Panc1 (cell line): ENCODE data around the gene FGF14. TPM values are rescaled to one million over a fixed set of nuclear protein-coding genes. Genes with fewer than 3 reads are reported as not detected.

Experiments
- ATAC-seq: fragments of 200-7000 bp; cut with Tn5 transposase; 2 replicates; pipeline ENCODE4 v1.9.1; 2020; ENCODE audit warnings: mild to moderate bottlenecking, moderate library complexity
- BruUV-seq: library from RNA; stranded (reverse); fragments of 400-500 nt; replicated peaks from 2 replicates; lab custom pipeline; 2021; lab: Mats Ljungman, UMichigan
- CTCF ChIA-PET: fragments of 300-600 bp; sonication (Branson Sonifier 250); formaldehyde crosslinking; loops from one replicate; lab custom pipeline; 2022; ENCODE audit warnings: antibody characterized with exemption; lab: Charles Lee
- POLR2A ChIA-PET: fragments of 300-600 bp; sonication (Branson Sonifier 250); formaldehyde crosslinking; loops from one replicate; lab custom pipeline; 2022; ENCODE audit warnings: antibody characterized with exemption; lab: Charles Lee
- DNase-seq: peaks from one replicate; pipeline ENCODE4 v3.0.0-alpha.2; 2010; ENCODE audit warnings: low read depth, low spot score
- H3K27ac ChIP-seq: 2 replicates; pipeline ENCODE4 v1.5.1; 2011; ENCODE audit warnings: mild to moderate bottlenecking, low read length, inconsistent platforms
- H3K27me3 ChIP-seq: fragments of 200-500 bp; sonication (Bioruptor generic); 2 replicates; pipeline ENCODE4 v1.6.0; 2014; ENCODE audit warnings: low read length, inconsistent platforms; ENCODE audit not compliant: control insufficient read depth, insufficient read depth
- H3K36me3 ChIP-seq: fragments of 200-500 bp; sonication (Bioruptor generic); 2 replicates; pipeline ENCODE4 v1.5.1; 2014; ENCODE audit warnings: inconsistent platforms, mild to moderate bottlenecking, low read length, moderate library complexity; ENCODE audit not compliant: control insufficient read depth, insufficient read depth
- H3K4me1 ChIP-seq: 2 replicates; pipeline ENCODE4 v1.5.1; 2011; ENCODE audit warnings: inconsistent platforms, mild to moderate bottlenecking, low read length, moderate library complexity; ENCODE audit not compliant: control insufficient read depth, insufficient read depth
- H3K4me3 ChIP-seq, 2 experiments: 2 replicates each; pipeline ENCODE4 v1.5.1; 2011 to 2012; ENCODE audit warnings: low read depth in 2 of 2, low read length in 2 of 2, mild to moderate bottlenecking in 2 of 2, inconsistent platforms in 1 of 2, moderate library complexity in 1 of 2
- H3K9me3 ChIP-seq: fragments of 200-500 bp; sonication (Bioruptor generic); 2 replicates; pipeline ENCODE4 v1.5.1; 2014; ENCODE audit warnings: low read depth, mild to moderate bottlenecking, inconsistent platforms, low read length, moderate library complexity; ENCODE audit not compliant: control insufficient read depth, insufficient read depth
- POLR2AphosphoS5 ChIP-seq: IDR thresholded peaks from 2 replicates; pipeline ENCODE4 v1.6.1; 2012; ENCODE audit warnings: mild to moderate bottlenecking, low read depth, low read length, moderate library complexity
- SIN3A ChIP-seq: IDR thresholded peaks from 2 replicates; pipeline ENCODE4 v1.6.1; 2012; ENCODE audit warnings: low read depth, mild to moderate bottlenecking, low read length, moderate library complexity, borderline replicate concordance; ENCODE audit not compliant: insufficient read depth
- TCF7L2 ChIP-seq: IDR thresholded peaks from 2 replicates; pipeline ENCODE4 v1.6.1; 2011; ENCODE audit warnings: mild to moderate bottlenecking, low read depth, low read length, inconsistent platforms
- in situ Hi-C: cut with HindIII; loops from 2 replicates; pipeline ENCODE4 v1.10.0; 2016; ENCODE audit warnings: low sequenced_read_pairs, low pct_unique_long_range_greater_than_20kb
- intact Hi-C: fragments of 100-400 bp; cut with micrococcal nuclease; formaldehyde crosslinking; loops from one replicate; pipeline ENCODE4 v1.10.0; 2022; ENCODE audit not compliant: unreplicated experiment
- total RNA-seq: library from RNA; stranded (reverse); gene quantifications from one replicate; pipeline ENCODE4 v1.2.1, GENCODE V29; 2021; ENCODE audit not compliant: unreplicated experiment
- TF ChIP-seq, protein P1 (sequence below): fragments of 450-650 bp; IDR thresholded peaks from 2 replicates; pipeline ENCODE4 v1.5.1; 2017; ENCODE audit warnings: mild to moderate bottlenecking
- TF ChIP-seq, protein P2 (sequence below), 2 experiments: IDR thresholded peaks; 2 replicates each; pipeline ENCODE4 v1.6.1; 2011 to 2012; ENCODE audit warnings: low read depth in 2 of 2, control low read depth in 1 of 2, low read length in 1 of 2, mild to moderate bottlenecking in 1 of 2, moderate library complexity in 1 of 2; ENCODE audit not compliant: insufficient read depth in 1 of 2

FGF14 gene
- total RNA-seq, 1 experiment from 2014 or later, result 0.03 TPM

DNA sequence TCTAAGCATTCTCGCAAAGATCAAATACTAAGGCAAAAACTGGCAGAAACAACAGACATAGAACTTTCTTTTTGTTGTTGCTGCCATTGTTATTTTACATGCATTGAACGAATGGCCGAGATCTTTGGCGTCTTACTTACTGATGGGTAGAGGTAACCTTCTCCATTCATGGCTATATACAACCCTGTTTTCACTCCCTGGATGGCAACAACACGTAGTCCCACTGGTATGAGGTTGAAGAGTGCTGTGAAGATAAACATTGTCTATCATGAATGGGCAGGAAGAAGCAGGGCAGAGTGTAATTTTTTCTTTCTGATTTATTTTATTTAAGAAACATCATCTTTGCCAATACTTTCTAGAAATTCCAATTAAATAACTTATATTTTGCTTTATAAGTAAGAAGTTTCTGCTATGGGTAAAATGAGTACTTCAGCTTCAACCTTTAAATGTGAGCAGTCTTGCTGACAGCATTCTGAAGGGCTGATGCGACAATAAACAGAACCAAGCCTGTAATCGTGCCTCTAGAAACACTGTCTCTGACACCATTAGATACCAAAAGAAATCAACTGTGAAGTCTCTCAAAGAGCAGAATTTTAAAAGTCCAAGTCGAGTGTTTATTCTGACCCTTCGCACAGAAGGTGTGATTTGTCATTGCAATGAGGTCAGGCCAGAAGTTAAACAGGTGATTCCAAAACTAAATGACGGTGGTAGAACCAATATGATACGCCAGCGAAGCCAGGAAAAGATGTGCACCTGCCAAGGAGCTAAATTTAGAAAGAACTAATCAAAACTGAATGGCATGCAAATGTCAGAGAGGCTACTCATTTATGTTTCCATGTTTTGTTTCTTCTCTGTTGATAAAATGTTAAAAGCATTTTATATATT, 533.0 kb downstream of the FGF14 start:
- no peak overlapping the region for H3K4me3 ChIP-seq
- H3K27me3 ChIP-seq, result no peaks in the 10 kb centered on the region
- H3K36me3 ChIP-seq, result no peaks in the 10 kb centered on the region
- H3K4me1 ChIP-seq, result no peaks in the 10 kb centered on the region
- ChIA-PET CTCF (no interaction called here), POLR2A (no interaction called here)
- in situ Hi-C loops, result no loop called here
- no peaks in the 10 kb centered on the region for H3K9me3 ChIP-seq
- ATAC-seq, result no peak
- BruUV-seq, result no TSS peak
- H3K27ac ChIP-seq, result no peak overlapping the region
- intact Hi-C loops, result no loop called here
- DNase-seq, result no peak
- no peak for TF ChIP-seq SIN3A
- TF ChIP-seq, protein P1, sequence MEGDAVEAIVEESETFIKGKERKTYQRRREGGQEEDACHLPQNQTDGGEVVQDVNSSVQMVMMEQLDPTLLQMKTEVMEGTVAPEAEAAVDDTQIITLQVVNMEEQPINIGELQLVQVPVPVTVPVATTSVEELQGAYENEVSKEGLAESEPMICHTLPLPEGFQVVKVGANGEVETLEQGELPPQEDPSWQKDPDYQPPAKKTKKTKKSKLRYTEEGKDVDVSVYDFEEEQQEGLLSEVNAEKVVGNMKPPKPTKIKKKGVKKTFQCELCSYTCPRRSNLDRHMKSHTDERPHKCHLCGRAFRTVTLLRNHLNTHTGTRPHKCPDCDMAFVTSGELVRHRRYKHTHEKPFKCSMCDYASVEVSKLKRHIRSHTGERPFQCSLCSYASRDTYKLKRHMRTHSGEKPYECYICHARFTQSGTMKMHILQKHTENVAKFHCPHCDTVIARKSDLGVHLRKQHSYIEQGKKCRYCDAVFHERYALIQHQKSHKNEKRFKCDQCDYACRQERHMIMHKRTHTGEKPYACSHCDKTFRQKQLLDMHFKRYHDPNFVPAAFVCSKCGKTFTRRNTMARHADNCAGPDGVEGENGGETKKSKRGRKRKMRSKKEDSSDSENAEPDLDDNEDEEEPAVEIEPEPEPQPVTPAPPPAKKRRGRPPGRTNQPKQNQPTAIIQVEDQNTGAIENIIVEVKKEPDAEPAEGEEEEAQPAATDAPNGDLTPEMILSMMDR, result no peak
- no peak for TF ChIP-seq POLR2AphosphoS5
- TF ChIP-seq, protein P2, sequence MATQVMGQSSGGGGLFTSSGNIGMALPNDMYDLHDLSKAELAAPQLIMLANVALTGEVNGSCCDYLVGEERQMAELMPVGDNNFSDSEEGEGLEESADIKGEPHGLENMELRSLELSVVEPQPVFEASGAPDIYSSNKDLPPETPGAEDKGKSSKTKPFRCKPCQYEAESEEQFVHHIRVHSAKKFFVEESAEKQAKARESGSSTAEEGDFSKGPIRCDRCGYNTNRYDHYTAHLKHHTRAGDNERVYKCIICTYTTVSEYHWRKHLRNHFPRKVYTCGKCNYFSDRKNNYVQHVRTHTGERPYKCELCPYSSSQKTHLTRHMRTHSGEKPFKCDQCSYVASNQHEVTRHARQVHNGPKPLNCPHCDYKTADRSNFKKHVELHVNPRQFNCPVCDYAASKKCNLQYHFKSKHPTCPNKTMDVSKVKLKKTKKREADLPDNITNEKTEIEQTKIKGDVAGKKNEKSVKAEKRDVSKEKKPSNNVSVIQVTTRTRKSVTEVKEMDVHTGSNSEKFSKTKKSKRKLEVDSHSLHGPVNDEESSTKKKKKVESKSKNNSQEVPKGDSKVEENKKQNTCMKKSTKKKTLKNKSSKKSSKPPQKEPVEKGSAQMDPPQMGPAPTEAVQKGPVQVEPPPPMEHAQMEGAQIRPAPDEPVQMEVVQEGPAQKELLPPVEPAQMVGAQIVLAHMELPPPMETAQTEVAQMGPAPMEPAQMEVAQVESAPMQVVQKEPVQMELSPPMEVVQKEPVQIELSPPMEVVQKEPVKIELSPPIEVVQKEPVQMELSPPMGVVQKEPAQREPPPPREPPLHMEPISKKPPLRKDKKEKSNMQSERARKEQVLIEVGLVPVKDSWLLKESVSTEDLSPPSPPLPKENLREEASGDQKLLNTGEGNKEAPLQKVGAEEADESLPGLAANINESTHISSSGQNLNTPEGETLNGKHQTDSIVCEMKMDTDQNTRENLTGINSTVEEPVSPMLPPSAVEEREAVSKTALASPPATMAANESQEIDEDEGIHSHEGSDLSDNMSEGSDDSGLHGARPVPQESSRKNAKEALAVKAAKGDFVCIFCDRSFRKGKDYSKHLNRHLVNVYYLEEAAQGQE (IDR thresholded peaks at IDR 0.05; ENCODE audit: insufficient read depth in 1 of 2, low read depth in 2 of 2, low read length in 1 of 2), result no peak
- no peak for TF ChIP-seq TCF7L2

DNA sequence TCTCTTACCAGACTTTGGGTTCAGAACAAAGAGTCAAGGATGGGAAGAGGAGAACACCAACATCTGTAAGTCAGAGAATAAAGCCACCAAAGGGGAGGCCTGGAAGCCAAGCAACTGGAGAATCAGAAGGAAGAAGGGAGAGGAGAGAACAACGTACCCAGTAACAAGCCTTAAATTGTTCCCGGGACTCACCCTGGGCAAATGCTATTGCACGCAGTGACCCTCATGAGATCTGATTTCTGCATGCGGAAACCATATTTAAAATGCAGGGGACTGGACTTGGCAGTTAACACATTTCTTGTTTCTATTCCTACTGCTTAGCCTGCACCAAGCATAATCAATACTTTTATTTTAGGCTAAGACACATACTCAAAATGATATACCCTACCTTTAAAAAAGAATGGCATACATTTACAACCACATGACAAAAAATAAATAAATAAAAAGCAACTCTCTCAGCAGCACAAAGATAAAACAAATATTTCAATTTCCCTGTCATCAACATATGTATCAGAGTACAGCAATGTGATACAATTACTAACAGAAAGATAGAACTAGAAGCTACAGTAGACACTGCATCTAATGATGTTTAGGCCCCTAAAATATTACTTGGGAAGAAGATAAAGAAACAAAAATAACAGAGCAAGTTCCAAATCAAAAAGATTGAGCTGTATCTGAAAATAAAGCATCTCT, 534.8 kb downstream of the FGF14 start:
- no peak overlapping the region for H3K27ac ChIP-seq
- TF ChIP-seq, protein P2 (IDR thresholded peaks at IDR 0.05; ENCODE audit: insufficient read depth in 1 of 2, low read depth in 2 of 2, low read length in 1 of 2), result no peak
- TF ChIP-seq, protein P1, result no peak
- TF ChIP-seq POLR2AphosphoS5, result no peak
- no peak for TF ChIP-seq TCF7L2
- TF ChIP-seq SIN3A, result no peak
- ATAC-seq, result no peak
- ChIA-PET CTCF (no interaction called here), POLR2A (no interaction called here)
- no peaks in the 10 kb centered on the region for H3K27me3 ChIP-seq
- H3K4me1 ChIP-seq, result no peaks in the 10 kb centered on the region
- no TSS peak for BruUV-seq
- H3K4me3 ChIP-seq, result no peak overlapping the region
- intact Hi-C loops (no loop called here), in situ Hi-C loops (no loop called here)
- DNase-seq, result no peak
- H3K36me3 ChIP-seq, result no peaks in the 10 kb centered on the region
- no peaks in the 10 kb centered on the region for H3K9me3 ChIP-seq
